Brain microvascular endothelial cell (primary cell): ENCODE measurements around the gene PDCD1LG2.

Experiments used
- DNase-seq: peaks from one replicate; pipeline ENCODE4 v3.0.0-alpha.2; 2020
- H3K27ac ChIP-seq: fragments of 250-450 bp; sonication (Bioruptor Pico); 2 replicates; pipeline ENCODE4 v1.5.1; 2020; ENCODE audit warnings: mild to moderate bottlenecking, moderate library complexity
- H3K27me3 ChIP-seq: fragments of 250-450 bp; sonication (Bioruptor Pico); replicated peaks from 2 replicates; pipeline ENCODE4 v1.5.1; 2020; ENCODE audit warnings: mild to moderate bottlenecking
- H3K36me3 ChIP-seq: fragments of 250-450 bp; sonication (Bioruptor Pico); replicated peaks from 2 replicates; pipeline ENCODE4 v1.5.1; 2020; ENCODE audit warnings: mild to moderate bottlenecking
- H3K4me3 ChIP-seq: 2 replicates; pipeline ENCODE4 v1.5.1; 2011; ENCODE audit warnings: low read depth, mild to moderate bottlenecking, control low read depth, low read length, moderate library complexity
- in situ Hi-C: cut with HindIII; loops from 2 replicates; pipeline ENCODE4 v1.10.0; 2017; ENCODE audit warnings: low sequenced_read_pairs, low pct_ligation_motif_present
- TF ChIP-seq, protein P1 (sequence below): IDR thresholded peaks from 2 replicates; pipeline ENCODE4 v1.5.1; 2011; ENCODE audit warnings: low read depth, mild to moderate bottlenecking, moderate library complexity, low read length, control low read depth, inconsistent platforms; ENCODE audit errors: missing control alignments

Gene PDCD1LG2

DNA sequence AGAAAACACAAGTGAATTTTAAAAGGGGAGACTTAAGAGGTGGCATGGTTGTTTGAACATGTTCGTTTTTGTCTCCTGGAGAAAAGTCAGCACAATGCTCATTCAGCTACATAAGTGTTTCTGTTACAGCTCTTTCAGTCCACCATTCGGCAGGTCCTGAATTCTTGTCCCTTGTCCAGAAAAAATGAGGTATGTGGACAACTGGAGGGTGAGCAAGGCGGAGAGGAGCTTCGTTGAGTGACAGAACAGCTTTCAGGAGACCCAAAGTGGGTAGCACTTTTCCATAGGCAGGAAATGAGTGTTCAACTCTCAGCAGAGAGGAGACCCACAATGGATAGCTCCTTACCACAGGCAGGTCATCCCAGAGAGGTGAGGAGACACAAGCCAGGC lies 4.9 kb downstream of the PDCD1LG2 start:
- no peak for DNase-seq
- Histone ChIP-seq H3K36me3 (no peaks in the 10 kb centered on the region), H3K27ac (no peak overlapping the region), H3K4me3 (no peak overlapping the region), H3K27me3 (no peaks in the 10 kb centered on the region)
- in situ Hi-C loops, result no loop called here
- TF ChIP-seq, protein P1, sequence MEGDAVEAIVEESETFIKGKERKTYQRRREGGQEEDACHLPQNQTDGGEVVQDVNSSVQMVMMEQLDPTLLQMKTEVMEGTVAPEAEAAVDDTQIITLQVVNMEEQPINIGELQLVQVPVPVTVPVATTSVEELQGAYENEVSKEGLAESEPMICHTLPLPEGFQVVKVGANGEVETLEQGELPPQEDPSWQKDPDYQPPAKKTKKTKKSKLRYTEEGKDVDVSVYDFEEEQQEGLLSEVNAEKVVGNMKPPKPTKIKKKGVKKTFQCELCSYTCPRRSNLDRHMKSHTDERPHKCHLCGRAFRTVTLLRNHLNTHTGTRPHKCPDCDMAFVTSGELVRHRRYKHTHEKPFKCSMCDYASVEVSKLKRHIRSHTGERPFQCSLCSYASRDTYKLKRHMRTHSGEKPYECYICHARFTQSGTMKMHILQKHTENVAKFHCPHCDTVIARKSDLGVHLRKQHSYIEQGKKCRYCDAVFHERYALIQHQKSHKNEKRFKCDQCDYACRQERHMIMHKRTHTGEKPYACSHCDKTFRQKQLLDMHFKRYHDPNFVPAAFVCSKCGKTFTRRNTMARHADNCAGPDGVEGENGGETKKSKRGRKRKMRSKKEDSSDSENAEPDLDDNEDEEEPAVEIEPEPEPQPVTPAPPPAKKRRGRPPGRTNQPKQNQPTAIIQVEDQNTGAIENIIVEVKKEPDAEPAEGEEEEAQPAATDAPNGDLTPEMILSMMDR, result no peak

DNA sequence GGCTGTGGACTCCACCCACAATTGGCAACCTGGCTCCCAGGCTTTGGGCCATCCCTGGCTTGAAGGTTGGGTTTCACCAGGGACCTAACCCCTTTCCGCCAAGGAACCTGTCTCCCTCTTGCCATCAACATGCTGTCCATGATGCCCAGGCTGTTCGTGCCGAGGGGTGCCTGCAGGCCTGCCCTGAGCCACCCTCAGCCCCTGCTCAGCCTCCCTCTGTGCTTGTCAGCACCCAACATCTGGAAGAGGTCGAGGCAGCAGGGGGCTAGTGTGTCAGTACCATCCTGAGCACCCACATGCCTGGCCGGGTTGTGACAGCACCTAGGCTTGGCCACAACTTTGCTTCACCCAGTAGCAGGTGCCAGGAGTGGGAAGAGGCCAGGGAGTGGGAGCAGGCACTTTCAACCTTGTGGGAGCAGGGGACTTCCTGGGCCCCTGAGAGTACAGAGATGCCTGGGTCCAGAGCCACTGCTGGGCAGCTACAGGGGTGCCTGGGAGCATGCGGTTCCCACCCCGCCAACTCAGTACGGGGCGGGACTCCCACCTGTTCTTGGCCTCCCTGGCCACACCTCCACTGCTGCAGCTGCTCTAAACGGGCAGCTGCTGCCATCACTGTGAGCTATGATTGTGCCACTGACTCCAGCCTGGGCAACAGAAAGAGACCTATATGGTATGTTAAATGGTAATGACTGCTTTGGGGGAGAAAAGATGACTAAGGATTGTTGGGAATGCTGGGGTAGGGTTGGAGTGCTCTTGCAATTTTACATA lies 6.3 kb downstream of the PDCD1LG2 start:
- H3K36me3 ChIP-seq, result no peaks in the 10 kb centered on the region

DNA sequence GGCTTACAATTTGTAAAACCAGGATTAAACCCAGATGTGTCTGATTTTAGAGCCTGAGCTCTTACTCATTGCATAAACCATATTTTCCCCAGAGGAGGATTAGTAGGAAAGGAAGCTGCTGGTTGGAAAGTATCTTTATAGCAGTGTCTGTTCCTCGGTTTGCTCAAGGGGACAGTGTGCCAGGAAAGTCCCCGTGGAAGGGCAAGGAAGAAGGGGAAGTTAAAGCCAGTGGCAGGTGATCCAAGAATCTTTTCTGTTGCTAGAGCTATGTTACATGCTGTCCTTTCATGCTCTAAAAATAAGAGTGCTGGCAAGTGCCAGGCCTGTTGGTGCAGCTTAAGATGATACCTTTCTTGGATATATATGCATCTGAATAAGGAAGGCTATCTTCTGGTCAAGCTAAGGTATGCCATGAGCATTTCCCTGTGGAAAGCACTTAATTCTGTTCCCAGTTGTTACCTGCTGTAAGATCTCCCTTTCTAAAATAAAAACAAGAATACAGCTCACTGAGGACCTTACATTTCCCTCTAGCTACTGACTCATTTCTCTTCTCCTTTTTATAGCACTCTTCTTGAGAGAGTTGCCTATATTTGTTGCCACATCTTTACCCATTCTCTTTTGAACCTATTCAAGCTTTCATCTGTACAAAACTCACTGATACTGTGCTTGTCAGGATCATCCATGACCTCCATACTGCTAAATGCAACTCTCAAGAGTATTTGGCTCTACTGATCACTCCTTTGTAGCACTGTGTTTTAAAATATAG lies 8.0 kb downstream of the PDCD1LG2 start:
- no peak overlapping the region for H3K27ac ChIP-seq
- DNase-seq, result no peak
- in situ Hi-C loops, result no loop called here
- H3K36me3 ChIP-seq, result no peaks in the 10 kb centered on the region
- no peaks in the 10 kb centered on the region for H3K27me3 ChIP-seq
- H3K4me3 ChIP-seq, result no peak overlapping the region
- TF ChIP-seq, protein P1, result no peak

More for the DNA sequence above, 6.3 kb downstream of the PDCD1LG2 start:
- no peak overlapping the region for H3K4me3 ChIP-seq
- H3K27me3 ChIP-seq, result no peaks in the 10 kb centered on the region
- no peak overlapping the region for H3K27ac ChIP-seq
- TF ChIP-seq, protein P1, result no peak
- in situ Hi-C loops, result no loop called here
- no peak for DNase-seq

DNA sequence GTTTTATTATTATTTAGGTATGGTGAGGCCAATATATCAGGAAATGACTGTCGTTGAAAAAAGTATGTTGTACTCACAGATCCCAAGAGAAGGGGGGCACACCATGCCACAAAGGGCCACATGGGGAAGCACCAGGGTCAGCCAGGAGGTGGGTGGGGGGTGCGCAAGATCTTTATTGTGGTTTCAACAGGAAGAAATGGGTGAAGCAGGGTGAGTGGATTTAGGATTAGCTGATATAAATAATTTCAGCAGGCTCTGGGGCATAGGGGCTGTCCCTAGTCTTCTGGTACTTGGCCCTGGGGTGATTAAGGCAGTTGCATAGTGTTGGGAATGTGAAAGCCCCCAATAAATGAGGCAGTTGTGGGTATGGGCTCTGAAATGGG lies 8.6 kb downstream of the PDCD1LG2 start:
- no peak for DNase-seq
- TF ChIP-seq, protein P1, result no peak
- in situ Hi-C loops, result no loop called here
- Histone ChIP-seq H3K4me3 (no peak overlapping the region), H3K27ac (no peak overlapping the region), H3K36me3 (no peaks in the 10 kb centered on the region), H3K27me3 (no peaks in the 10 kb centered on the region)

DNA sequence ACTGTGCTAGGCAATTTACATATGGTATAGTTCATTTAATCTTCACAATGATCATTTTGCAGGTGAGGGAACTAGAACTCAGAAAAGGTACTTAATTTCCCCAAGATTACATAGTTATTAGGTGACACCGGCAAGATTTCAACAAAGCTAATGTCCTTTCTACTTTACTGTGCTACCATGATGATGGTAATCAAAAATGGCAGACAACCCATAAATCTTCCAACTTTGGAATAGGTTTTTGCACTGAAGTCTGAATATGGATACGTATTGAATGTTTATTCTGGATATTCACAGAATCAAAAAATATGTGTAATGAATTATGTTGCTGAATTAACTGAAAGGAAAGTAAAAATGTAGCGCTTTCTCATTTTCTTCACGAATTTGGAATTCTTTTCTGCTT lies 13.8 kb downstream of the PDCD1LG2 start:
- no peak for DNase-seq
- TF ChIP-seq, protein P1, result no peak
- Histone ChIP-seq H3K27ac (no peak overlapping the region), H3K27me3 (no peaks in the 10 kb centered on the region), H3K4me3 (no peak overlapping the region), H3K36me3 (no peaks in the 10 kb centered on the region)
- in situ Hi-C loops, result no loop called here
